Endodermal cell (in vitro differentiated cells): Measurements from ENCODE around the gene MACROD2. TPM values are rescaled to one million over a fixed set of nuclear protein-coding genes. Genes with fewer than 3 reads are reported as not detected.

Source experiments
- DNase-seq: peaks from one replicate; pipeline ENCODE4 v3.0.0-alpha.2; 2017
- H3K27ac ChIP-seq: 2 replicates; pipeline ENCODE4 v1.5.1; 2013; ENCODE audit warnings: mild to moderate bottlenecking, low read depth, low read length, moderate library complexity
- H3K27me3 ChIP-seq: 2 replicates; pipeline ENCODE4 v1.6.1; 2013; ENCODE audit warnings: mild to moderate bottlenecking, low read length, moderate library complexity; ENCODE audit not compliant: insufficient read depth, control insufficient read depth, poor library complexity, severe bottlenecking
- H3K36me3 ChIP-seq: 2 replicates; pipeline ENCODE4 v1.7.0; 2013; ENCODE audit warnings: mild to moderate bottlenecking, low read length, moderate library complexity; ENCODE audit not compliant: control insufficient read depth, insufficient read depth
- H3K4me1 ChIP-seq: one replicate; pipeline ENCODE4 v1.7.0; 2013; ENCODE audit warnings: low read length; ENCODE audit not compliant: control insufficient read depth, insufficient read depth
- H3K4me3 ChIP-seq: 2 replicates; pipeline ENCODE4 v1.5.1; 2013; ENCODE audit warnings: mild to moderate bottlenecking, low read length, moderate library complexity
- H3K9ac ChIP-seq: 2 replicates; pipeline ENCODE4 v1.6.1; 2013; ENCODE audit warnings: mild to moderate bottlenecking, low read length, moderate library complexity; ENCODE audit not compliant: poor library complexity, severe bottlenecking; ENCODE audit errors: extremely low read depth
- H3K9me3 ChIP-seq: 2 replicates; pipeline ENCODE4 v1.6.1; 2013; ENCODE audit warnings: mild to moderate bottlenecking, low read length, moderate library complexity; ENCODE audit not compliant: control insufficient read depth
- H3K27ac Mint-ChIP-seq: 2 replicates; pipeline ENCODE4 v1.8.0; 2020; ENCODE audit warnings: mixed read lengths
- H3K27me3 Mint-ChIP-seq: 2 replicates; pipeline ENCODE4 v1.8.0; 2021; ENCODE audit warnings: mild to moderate bottlenecking, mixed read lengths; ENCODE audit not compliant: insufficient read depth
- H3K36me3 Mint-ChIP-seq: 2 replicates; pipeline ENCODE4 v1.8.0; 2020; ENCODE audit warnings: low read depth, mixed read lengths
- H3K4me1 Mint-ChIP-seq: 2 replicates; pipeline ENCODE4 v1.8.0; 2020; ENCODE audit warnings: mixed read lengths
- H3K4me3 Mint-ChIP-seq: 2 replicates; pipeline ENCODE4 v1.8.0; 2020; ENCODE audit warnings: mild to moderate bottlenecking, moderate library complexity, mixed read lengths
- H3K9me3 Mint-ChIP-seq: 2 replicates; pipeline ENCODE4 v1.8.0; 2020; ENCODE audit warnings: mild to moderate bottlenecking, mixed read lengths
- WGBS, 2 experiments: methylation state at CpG; one replicate each; pipeline versions ENCODE4 v1.1.5 to v1.1.7; 2013; ENCODE audit warnings: missing lambda C conversion rate in 2 of 2, mixed read lengths in 1 of 2; ENCODE audit not compliant: insufficient coverage in 1 of 2, insufficient read length in 1 of 2; 5-methylcytosine and 5-hydroxymethylcytosine counted together
- total RNA-seq, 2 donors: library from RNA; stranded (reverse); fragmentation: NEBNext Ultra II Directional in 1 of 2; extraction: Animal tissue kit (Norgen Biotek cat#: 25700) in 1 of 2; gene quantifications; 2 replicates in 1 of 2; 3 replicates in 1 of 2; pipeline ENCODE4 v1.2.1, GENCODE V29; 2021
- TF ChIP-seq, protein P1 (sequence below): fragments of 200-600 bp; sonication (generic); conservative IDR thresholded peaks from 2 replicates; pipeline ENCODE4 v1.5.0; 2021; ENCODE audit warnings: antibody characterized with exemption, mild to moderate bottlenecking

Gene MACROD2
- total RNA-seq, 2 donors from 2014 or later, result 2.3 to 4.8 TPM

DNA sequence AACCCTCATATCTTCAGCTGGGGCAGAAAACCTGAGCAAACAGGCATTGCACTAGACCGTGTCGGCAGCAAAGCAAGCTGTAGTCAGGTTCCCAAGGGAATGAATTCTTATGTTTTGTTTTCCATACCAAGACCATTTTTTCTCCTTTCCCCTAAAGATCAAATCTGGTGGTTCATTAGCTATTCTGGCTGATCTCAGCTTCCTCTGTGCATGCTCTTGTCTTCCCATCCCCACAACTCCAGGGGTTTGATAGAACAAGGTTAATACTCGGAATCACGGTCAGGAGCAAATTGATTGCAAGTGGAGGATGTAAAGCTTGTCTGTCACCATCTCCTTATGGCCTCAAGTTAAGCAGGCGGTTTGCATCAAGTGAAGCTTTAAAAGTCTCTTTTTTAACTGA, 1799.1 kb downstream of the MACROD2 start:
- Mint-ChIP-seq H3K9me3 (no peaks in the 10 kb centered on the region), H3K36me3 (no peaks in the 10 kb centered on the region), H3K4me3 (no peak overlapping the region), H3K27ac (no peak overlapping the region), H3K27me3 (no peaks in the 10 kb centered on the region), H3K4me1 (peaks cover 5% of the 10 kb centered on the region)
- TF ChIP-seq, protein P1, sequence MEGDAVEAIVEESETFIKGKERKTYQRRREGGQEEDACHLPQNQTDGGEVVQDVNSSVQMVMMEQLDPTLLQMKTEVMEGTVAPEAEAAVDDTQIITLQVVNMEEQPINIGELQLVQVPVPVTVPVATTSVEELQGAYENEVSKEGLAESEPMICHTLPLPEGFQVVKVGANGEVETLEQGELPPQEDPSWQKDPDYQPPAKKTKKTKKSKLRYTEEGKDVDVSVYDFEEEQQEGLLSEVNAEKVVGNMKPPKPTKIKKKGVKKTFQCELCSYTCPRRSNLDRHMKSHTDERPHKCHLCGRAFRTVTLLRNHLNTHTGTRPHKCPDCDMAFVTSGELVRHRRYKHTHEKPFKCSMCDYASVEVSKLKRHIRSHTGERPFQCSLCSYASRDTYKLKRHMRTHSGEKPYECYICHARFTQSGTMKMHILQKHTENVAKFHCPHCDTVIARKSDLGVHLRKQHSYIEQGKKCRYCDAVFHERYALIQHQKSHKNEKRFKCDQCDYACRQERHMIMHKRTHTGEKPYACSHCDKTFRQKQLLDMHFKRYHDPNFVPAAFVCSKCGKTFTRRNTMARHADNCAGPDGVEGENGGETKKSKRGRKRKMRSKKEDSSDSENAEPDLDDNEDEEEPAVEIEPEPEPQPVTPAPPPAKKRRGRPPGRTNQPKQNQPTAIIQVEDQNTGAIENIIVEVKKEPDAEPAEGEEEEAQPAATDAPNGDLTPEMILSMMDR, result no peak
- Histone ChIP-seq H3K4me3 (no peak overlapping the region), H3K9me3 (no peaks in the 10 kb centered on the region), H3K4me1 (no peaks in the 10 kb centered on the region), H3K27ac (peak overlapping the region; percentile 50), H3K9ac (no peak overlapping the region), H3K27me3 (no peaks in the 10 kb centered on the region), H3K36me3 (no peaks in the 10 kb centered on the region)
- WGBS, 2 experiments, result 91 to 93% methylated on average over 5 of the region's 5 CpGs
- no peak for DNase-seq

DNA sequence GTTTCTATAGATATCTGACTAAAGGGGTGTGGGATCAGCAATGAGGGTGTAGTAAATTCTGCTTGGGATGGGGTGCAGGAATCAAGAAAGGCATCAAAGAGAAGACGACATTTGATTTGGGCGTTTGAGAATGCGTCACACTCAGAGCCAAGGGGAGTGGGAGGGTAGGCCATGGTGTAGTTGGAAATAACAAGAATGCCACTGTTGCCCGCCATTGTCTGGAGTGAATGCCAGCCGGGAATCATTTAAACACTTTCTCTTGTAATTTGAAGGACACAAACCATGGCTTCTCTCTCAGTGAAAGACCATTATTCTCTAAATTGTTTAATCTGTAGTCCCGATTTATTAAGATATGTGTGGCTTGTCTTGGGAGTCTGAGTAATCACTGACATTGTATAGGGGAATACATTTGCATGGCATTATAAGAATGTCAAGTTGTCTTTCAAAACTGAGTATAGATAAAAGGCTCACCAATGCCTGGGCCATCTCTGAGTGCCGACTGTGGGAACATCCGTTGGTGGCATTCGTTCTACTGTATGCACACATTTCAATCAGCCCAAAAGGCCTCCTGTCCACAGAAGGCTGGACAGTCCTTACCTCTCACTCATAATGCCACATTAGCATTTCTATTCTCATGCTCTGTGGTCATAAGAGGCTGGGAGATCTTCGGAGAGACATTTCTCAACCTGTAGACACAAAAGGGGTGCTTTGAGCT, 1800.1 kb downstream of the MACROD2 start:
- DNase-seq, result no peak
- H3K4me3 Mint-ChIP-seq, result no peak overlapping the region
- H3K27ac Mint-ChIP-seq, result no peak overlapping the region
- peaks cover 6% of the 10 kb centered on the region for H3K9me3 Mint-ChIP-seq
- no peaks in the 10 kb centered on the region for H3K27me3 Mint-ChIP-seq
- 94% methylated on average over 7 to 10 of the region's 10 CpGs for WGBS, 2 experiments
- Histone ChIP-seq H3K4me1 (no peaks in the 10 kb centered on the region), H3K27me3 (no peaks in the 10 kb centered on the region), H3K36me3 (no peaks in the 10 kb centered on the region), H3K27ac (no peak overlapping the region), H3K9me3 (peaks cover 7% of the 10 kb centered on the region), H3K4me3 (no peak overlapping the region), H3K9ac (no peak overlapping the region)
- TF ChIP-seq, protein P1, result no peak
- no peaks in the 10 kb centered on the region for H3K36me3 Mint-ChIP-seq
- peaks cover 5% of the 10 kb centered on the region for H3K4me1 Mint-ChIP-seq

GRCh38 chr20:15799871-15800270, 1804.6 kb downstream of the MACROD2 start:
- H3K36me3 Mint-ChIP-seq, result no peaks in the 10 kb centered on the region
- no peak overlapping the region for H3K27ac Mint-ChIP-seq
- WGBS, 2 experiments, result 100% methylated on average over 2 of the region's 2 CpGs; no CpG with 5 or more reads in 1 of the 2 experiments
- TF ChIP-seq, protein P1, result no peak
- Histone ChIP-seq H3K4me1 (no peaks in the 10 kb centered on the region), H3K27ac (no peak overlapping the region), H3K9me3 (peaks cover 7% of the 10 kb centered on the region), H3K4me3 (no peak overlapping the region), H3K9ac (no peak overlapping the region), H3K36me3 (no peaks in the 10 kb centered on the region), H3K27me3 (no peaks in the 10 kb centered on the region)
- peaks cover 3% of the 10 kb centered on the region for H3K4me1 Mint-ChIP-seq
- no peak overlapping the region for H3K4me3 Mint-ChIP-seq
- no peaks in the 10 kb centered on the region for H3K27me3 Mint-ChIP-seq
- no peak for DNase-seq
- H3K9me3 Mint-ChIP-seq, result peaks cover 6% of the 10 kb centered on the region
